Stomach (tissue), 9 donors: ENCODE data around the gene TRMO. TPM values are rescaled to one million over a fixed set of nuclear protein-coding genes. Genes with fewer than 3 reads are reported as not detected.

Source experiments
- DNase-seq, 2 donors: peaks; one replicate each; pipeline versions ENCODE4 v3.0.0 to v3.0.0-alpha.2; 2013 to 2019
- H3K27ac ChIP-seq, 5 donors: fragments of 200-600 bp in 4 of 5; sonication (generic) in 4 of 5; one replicate each; pipeline ENCODE4 v1.5.1; 2013 to 2019; ENCODE audit warnings: mild to moderate bottlenecking in 1 of 5, moderate library complexity in 1 of 5
- H3K27me3 ChIP-seq, 3 donors: fragments of 200-600 bp; sonication (generic); one replicate each; pipeline ENCODE4 v1.5.1; 2017 to 2019; ENCODE audit warnings: mixed run types in 1 of 3
- H3K36me3 ChIP-seq, 4 donors: fragments of 200-600 bp; sonication (generic); 1 replicate in 3 of 4; 2 replicates in 1 of 4; pipeline ENCODE4 v1.5.1; 2016 to 2019
- H3K4me1 ChIP-seq, 4 donors: fragments of 200-600 bp; sonication (generic); one replicate each; pipeline ENCODE4 v1.5.1; 2016 to 2019
- H3K4me3 ChIP-seq, 4 donors: fragments of 200-600 bp; sonication (generic) in 3 of 4; one replicate each; pipeline ENCODE4 v1.5.1; 2016 to 2019; ENCODE audit warnings: mild to moderate bottlenecking in 1 of 4
- H3K9me3 ChIP-seq, 4 donors: fragments of 200-600 bp; sonication (generic); one replicate each; pipeline ENCODE4 v1.5.1; 2016 to 2019
- CTCF ChIP-seq, 7 experiments: fragments of 450-650 bp in 4 of 7; fragments of 200-600 bp in 3 of 7; sonication (generic) in 3 of 7; IDR thresholded peaks; one replicate each; pipeline ENCODE4 v1.5.1; 2016 to 2019; ENCODE audit warnings: antibody characterized with exemption in 7 of 7, control low read depth in 2 of 7, mild to moderate bottlenecking in 1 of 7
- EP300 ChIP-seq: sonication (generic); formaldehyde crosslinking; IDR thresholded peaks from one replicate; pipeline ENCODE4 v1.6.1; 2017; ENCODE audit warnings: antibody characterized with exemption
- POLR2A ChIP-seq, 4 donors: fragments of 450-650 bp; IDR thresholded peaks; one replicate each; pipeline ENCODE4 v1.6.1; 2016; ENCODE audit warnings: antibody characterized with exemption in 4 of 4, control low read depth in 2 of 4, mild to moderate bottlenecking in 1 of 4, moderate library complexity in 1 of 4
- POLR2AphosphoS5 ChIP-seq, 3 donors: sonication (generic); formaldehyde crosslinking; IDR thresholded peaks; one replicate each; pipeline ENCODE4 v1.6.1; 2016; ENCODE audit warnings: antibody characterized with exemption in 3 of 3
- WGBS, 5 donors: extraction: QIAGEN DNeasy Blood & Tissue Kit in 3 of 5; methylation state at CpG; one replicate each; pipeline versions ENCODE4 v1.1.5 to v1.1.7; 2013 to 2018; 5-methylcytosine and 5-hydroxymethylcytosine counted together
- intact Hi-C: fragments of 100-400 bp; cut with DNase I; formaldehyde crosslinking; loops from one replicate; pipeline ENCODE4 v1.15.1; 2023; ENCODE audit warnings: low total_unique reads
- polyA plus RNA-seq, 3 donors: library from polyadenylated mRNA; stranded (reverse); fragments of 200-250 nt; gene quantifications; one replicate each; pipeline ENCODE4 v1.2.3, GENCODE V29; 2013
- total RNA-seq, 5 donors: library from RNA; depleted of rRNA; stranded (reverse); fragments of >200 nt; gene quantifications; one replicate each; pipeline versions ENCODE4 v1.1.0 to v1.2.3, GENCODE V29; 2014 to 2016
- donor health status: healthy with polysubstance abuse.
- donor health status: Bipolar disorder and iron deficiency.
- donor health status: healthy.

The TRMO gene
- total and polyA plus RNA-seq, 8 donors = 2.9 to 98.2 (median 10.4) TPM

GRCh38 chr9:97943308-97943855, 21.1 kb upstream of the TRMO start:
- DNase-seq = no peak
- Histone ChIP-seq H3K4me3 (no peak overlapping the region), H3K27ac (no peak overlapping the region), H3K36me3 (no peaks in the 10 kb centered on the region), H3K27me3 (peaks cover 0 to 3% (median 0%) of the 10 kb centered on the region in 3 donors), H3K4me1 (no peaks in the 10 kb centered on the region), H3K9me3 (no peaks in the 10 kb centered on the region)
- intact Hi-C loops = no loop called here
- no peak for TF ChIP-seq POLR2A (IDR thresholded peaks at IDR 0.05)
- no peak for TF ChIP-seq EP300
- TF ChIP-seq POLR2AphosphoS5 (IDR thresholded peaks at IDR 0.05) = no peak
- no peak for TF ChIP-seq CTCF (IDR thresholded peaks at IDR 0.05)

- Histone ChIP-seq H3K36me3 (no peaks in the 10 kb centered on the region), H3K4me3 (no peak overlapping the region), H3K27ac (no peak overlapping the region), H3K4me1 (no peaks in the 10 kb centered on the region), H3K27me3 (peaks cover 0 to 8% (median 0%) of the 10 kb centered on the region in 3 donors), H3K9me3 (no peaks in the 10 kb centered on the region)
- DNase-seq = no peak
- no peak for TF ChIP-seq EP300
- no peak for TF ChIP-seq CTCF (IDR thresholded peaks at IDR 0.05)
- no peak for TF ChIP-seq POLR2AphosphoS5 (IDR thresholded peaks at IDR 0.05)
- no peak for TF ChIP-seq POLR2A (IDR thresholded peaks at IDR 0.05)
- WGBS, 5 donors = 72 to 97% (median 93%) methylated on average over 1 of the region's 1 CpG
- intact Hi-C loops = no loop called here
Measured at GRCh38 chr9:97941323-97941722, 19.0 kb upstream of the TRMO start.

DNA sequence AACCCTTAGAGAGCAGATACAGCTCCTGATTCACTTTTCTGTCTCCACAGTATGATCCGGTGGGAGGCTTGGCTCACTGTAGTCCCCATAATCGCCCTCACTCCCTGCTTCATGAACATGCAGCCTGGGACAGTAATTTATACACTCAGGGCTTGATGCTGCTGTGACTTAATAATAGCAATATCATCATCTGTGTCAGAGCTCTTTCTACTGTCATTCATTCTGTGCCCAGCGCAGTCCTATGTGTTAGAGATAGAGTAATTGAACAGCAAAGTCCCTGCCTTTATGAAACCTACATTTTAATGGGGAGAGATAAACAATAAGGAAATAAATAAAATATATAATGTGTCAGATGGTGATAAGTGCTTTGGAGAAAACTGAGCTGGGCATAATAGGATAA, 18.4 kb upstream of the TRMO start:
- no peaks in the 10 kb centered on the region for H3K4me1 ChIP-seq
- 72 to 80% (median 76%) methylated on average over 3 of the region's 3 CpGs for WGBS, 5 donors
- peaks cover 0 to 10% (median 0%) of the 10 kb centered on the region in 3 donors for H3K27me3 ChIP-seq
- intact Hi-C loops = no loop called here
- TF ChIP-seq POLR2AphosphoS5 (IDR thresholded peaks at IDR 0.05) (no peak), CTCF (IDR thresholded peaks at IDR 0.05) (no peak)
- H3K4me3 ChIP-seq = no peak overlapping the region
- H3K27ac ChIP-seq = no peak overlapping the region
- DNase-seq = no peak
- no peaks in the 10 kb centered on the region for H3K9me3 ChIP-seq
- no peaks in the 10 kb centered on the region for H3K36me3 ChIP-seq

- intact Hi-C loops = no loop called here
- DNase-seq = no peak
- no peaks in the 10 kb centered on the region for H3K4me1 ChIP-seq
- no peaks in the 10 kb centered on the region for H3K9me3 ChIP-seq
- H3K27me3 ChIP-seq = peaks cover 0 to 10% (median 0%) of the 10 kb centered on the region in 3 donors
- H3K4me3 ChIP-seq = no peak overlapping the region
- no peak for TF ChIP-seq POLR2AphosphoS5 (IDR thresholded peaks at IDR 0.05)
- no peak for TF ChIP-seq CTCF (IDR thresholded peaks at IDR 0.05)
- TF ChIP-seq EP300 = no peak
- TF ChIP-seq POLR2A (IDR thresholded peaks at IDR 0.05) = no peak
- H3K36me3 ChIP-seq = no peaks in the 10 kb centered on the region
- no peak overlapping the region for H3K27ac ChIP-seq
Measured at GRCh38 chr9:97940233-97940632, 17.9 kb upstream of the TRMO start.
